HUES6 (cell line): ENCODE data around the gene RGS2.
A peak's percentile ranks its signal among the peaks of the same experiment; 100 is the strongest.

Experiments
- H3K27ac ChIP-seq: 2 replicates; pipeline ENCODE4 v1.7.0; 2013; ENCODE audit warnings: low read depth, mild to moderate bottlenecking, low read length, inconsistent platforms
- H3K27me3 ChIP-seq: 2 replicates; pipeline ENCODE4 v1.6.1; 2013; ENCODE audit warnings: low read length; ENCODE audit not compliant: control insufficient read depth, insufficient read depth
- H3K36me3 ChIP-seq: 2 replicates; pipeline ENCODE4 v1.6.1; 2013; ENCODE audit warnings: low read length; ENCODE audit not compliant: control insufficient read depth, insufficient read depth
- H3K4me1 ChIP-seq: 2 replicates; pipeline ENCODE4 v1.6.1; 2013; ENCODE audit warnings: low read length; ENCODE audit not compliant: control insufficient read depth, insufficient read depth
- H3K4me3 ChIP-seq: 2 replicates; pipeline ENCODE4 v1.5.1; 2013; ENCODE audit warnings: low read depth, low read length
- H3K9ac ChIP-seq: one replicate; pipeline ENCODE4 v1.6.1; 2013; ENCODE audit warnings: mild to moderate bottlenecking, low read length
- H3K9me3 ChIP-seq: 2 replicates; pipeline ENCODE4 v1.6.1; 2013; ENCODE audit warnings: low read depth, low read length; ENCODE audit not compliant: control insufficient read depth, insufficient read depth

Gene RGS2, protein sequence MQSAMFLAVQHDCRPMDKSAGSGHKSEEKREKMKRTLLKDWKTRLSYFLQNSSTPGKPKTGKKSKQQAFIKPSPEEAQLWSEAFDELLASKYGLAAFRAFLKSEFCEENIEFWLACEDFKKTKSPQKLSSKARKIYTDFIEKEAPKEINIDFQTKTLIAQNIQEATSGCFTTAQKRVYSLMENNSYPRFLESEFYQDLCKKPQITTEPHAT

DNA sequence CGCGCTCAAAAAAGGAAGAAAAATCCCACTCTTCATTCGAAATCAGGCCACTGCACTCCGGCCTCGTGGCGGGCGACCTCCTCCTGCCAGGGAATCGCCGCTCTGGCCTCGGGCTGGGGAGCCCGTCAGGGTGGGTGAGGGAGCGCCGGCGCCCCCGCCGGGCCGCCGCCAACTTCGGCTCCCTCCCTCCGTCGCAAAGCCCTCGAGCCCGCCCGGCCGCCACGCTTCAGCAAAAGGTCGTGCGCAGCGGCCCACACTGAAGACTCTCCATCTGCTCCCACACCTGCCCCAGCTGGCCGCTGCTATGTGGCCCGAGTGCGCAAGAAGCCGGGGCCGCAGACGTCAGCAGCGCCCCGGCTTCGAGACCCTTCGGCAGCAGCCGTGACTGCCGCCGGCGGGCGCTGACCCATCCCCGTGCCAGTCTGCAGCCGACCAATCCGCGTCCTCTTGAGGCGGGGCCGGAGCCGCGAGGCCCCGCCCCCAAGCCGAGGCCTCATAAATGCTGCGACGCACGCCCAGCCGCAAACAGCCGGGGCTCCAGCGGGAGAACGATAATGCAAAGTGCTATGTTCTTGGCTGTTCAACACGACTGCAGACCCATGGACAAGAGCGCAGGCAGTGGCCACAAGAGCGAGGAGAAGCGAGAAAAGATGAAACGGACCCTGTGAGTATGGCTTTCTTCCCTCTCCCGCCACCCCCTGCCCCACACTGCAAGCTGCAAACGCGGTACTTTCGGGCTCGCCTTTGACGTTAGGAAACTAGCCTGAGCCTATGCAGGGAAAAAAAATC lies at the start of gene RGS2:
TSS of gene RGS2 (plus strand) at position 522 of the 789 bp plus-strand sequence. CDS start at position 555, 33 bp downstream.
- peak within 1 kb of the TSS; percentile 22; the same call in 1 of the 2 replicates for H3K27ac ChIP-seq
- peak within 1 kb of the TSS; percentile 83 for H3K4me3 ChIP-seq
- peaks cover 8% of the 10 kb centered on the region; the same call in 1 of the 2 replicates for H3K27me3 ChIP-seq
- H3K9ac ChIP-seq, result peak within 1 kb of the TSS; percentile 87
- H3K4me1 ChIP-seq, result peaks cover 24% of the 10 kb centered on the region
- H3K36me3 ChIP-seq, result peaks cover 22% of the 10 kb centered on the region
- no peaks in the 10 kb centered on the region for H3K9me3 ChIP-seq

DNA sequence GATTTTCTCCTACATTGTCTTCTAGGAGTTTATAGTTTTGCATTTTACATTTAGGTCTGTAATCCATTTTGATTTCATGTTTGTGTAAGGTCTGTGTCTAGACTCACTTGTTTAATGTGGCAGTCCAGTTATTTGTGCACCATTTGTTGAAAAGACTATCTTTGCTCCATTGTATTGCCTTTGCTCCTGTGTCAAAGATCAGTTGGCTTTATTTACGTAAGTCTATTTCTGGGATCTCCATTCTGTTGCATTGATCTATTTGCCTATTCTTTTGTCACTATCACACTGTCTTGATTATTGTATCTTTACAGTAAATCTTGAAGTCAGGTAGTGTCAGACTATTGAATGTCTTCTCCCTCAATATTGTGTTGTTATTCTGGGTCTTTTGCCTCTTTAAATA lies 49.7 kb upstream of the RGS2 start:
- H3K27ac ChIP-seq, result no peak overlapping the region
- no peak overlapping the region for H3K4me3 ChIP-seq
- H3K4me1 ChIP-seq, result no peaks in the 10 kb centered on the region
- no peaks in the 10 kb centered on the region for H3K27me3 ChIP-seq
- H3K9ac ChIP-seq, result no peak overlapping the region
- no peaks in the 10 kb centered on the region for H3K36me3 ChIP-seq
- no peaks in the 10 kb centered on the region; the same call in 1 of the 2 replicates for H3K9me3 ChIP-seq

DNA sequence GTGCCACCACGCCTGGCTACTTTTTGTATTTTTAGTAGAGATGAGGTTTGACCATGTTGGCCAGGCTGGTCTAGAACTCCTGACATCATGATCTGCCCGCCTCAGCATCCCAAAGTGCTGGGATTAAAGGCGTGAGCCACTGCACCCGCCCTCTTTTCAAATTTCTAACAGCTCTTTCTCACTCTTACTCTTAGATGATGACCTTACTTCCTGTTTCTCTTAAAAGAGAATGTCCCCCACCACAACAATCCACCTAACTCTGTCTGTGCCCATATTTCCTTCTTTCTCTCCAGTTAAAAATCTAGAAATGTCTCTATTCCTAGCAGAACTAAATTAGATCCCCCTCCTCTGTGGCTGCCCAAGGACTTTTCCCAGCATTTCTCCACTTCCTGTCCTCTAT lies 46.6 kb upstream of the RGS2 start:
- H3K9me3 ChIP-seq, result no peaks in the 10 kb centered on the region; the same call in 1 of the 2 replicates
- H3K27ac ChIP-seq, result no peak overlapping the region
- H3K4me3 ChIP-seq, result no peak overlapping the region
- H3K4me1 ChIP-seq, result no peaks in the 10 kb centered on the region
- no peaks in the 10 kb centered on the region for H3K36me3 ChIP-seq
- no peak overlapping the region for H3K9ac ChIP-seq
- H3K27me3 ChIP-seq, result no peaks in the 10 kb centered on the region

DNA sequence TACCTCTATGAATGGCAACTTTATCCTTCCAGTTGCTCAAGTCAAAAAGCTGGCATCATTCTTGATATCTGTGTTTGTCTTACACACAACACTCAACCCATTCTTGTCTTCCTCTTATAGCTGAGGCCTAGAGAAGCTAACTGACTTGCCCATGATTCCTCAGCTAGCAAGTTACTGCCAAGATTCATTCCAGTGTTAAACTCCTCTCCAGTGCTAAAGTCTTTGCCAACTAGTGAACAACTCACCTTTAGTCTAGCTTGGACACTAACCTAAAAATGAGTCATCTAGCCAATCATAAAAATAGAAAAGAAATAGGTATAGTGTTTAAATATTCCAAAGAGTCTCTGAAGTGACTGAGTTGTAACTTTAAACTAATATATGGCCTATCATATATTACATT lies 45.6 kb upstream of the RGS2 start:
- Histone ChIP-seq H3K4me3 (no peak overlapping the region), H3K27me3 (no peaks in the 10 kb centered on the region), H3K27ac (no peak overlapping the region), H3K9ac (no peak overlapping the region), H3K36me3 (no peaks in the 10 kb centered on the region), H3K9me3 (no peaks in the 10 kb centered on the region; the same call in 1 of the 2 replicates), H3K4me1 (no peaks in the 10 kb centered on the region)

DNA sequence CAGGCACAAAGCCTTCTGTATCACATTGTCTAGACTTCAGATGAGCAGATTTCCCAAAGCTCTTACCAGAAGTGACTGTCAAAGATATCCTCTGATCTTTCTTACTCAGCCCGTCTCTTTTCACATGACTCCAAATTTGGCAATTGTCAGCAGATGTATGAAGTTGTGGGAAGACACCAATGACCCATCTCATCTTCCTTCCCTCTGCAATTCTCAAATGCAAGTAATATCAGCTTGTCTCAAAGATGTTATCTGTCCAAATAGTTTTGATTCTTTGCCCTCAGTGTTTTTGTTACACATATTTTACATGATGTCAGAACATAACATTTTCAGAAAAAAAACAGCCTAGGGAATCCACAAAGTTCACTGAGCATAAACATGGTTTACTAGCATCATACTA lies 45.1 kb upstream of the RGS2 start:
- Histone ChIP-seq H3K36me3 (no peaks in the 10 kb centered on the region), H3K4me3 (no peak overlapping the region), H3K4me1 (no peaks in the 10 kb centered on the region), H3K27ac (no peak overlapping the region), H3K9me3 (no peaks in the 10 kb centered on the region), H3K9ac (no peak overlapping the region), H3K27me3 (no peaks in the 10 kb centered on the region)

DNA sequence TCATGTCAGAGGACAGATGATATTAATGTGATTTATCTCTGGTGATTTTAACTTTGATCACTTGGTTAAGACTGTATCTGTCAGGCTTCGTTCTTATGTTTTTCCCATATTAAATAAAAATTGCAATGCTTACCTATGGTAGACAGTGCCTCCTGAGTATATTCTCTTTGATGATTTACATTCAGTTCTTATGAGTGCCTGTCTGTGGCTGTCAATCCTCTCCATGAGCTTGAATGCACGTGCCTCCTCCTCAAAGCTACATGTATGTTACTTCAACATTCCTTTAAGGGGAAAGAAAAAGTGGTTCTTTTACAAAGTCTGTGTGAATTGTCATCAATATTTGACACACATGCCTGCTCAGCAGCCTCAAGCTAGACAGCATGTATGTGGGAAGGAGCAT lies 44.2 kb upstream of the RGS2 start:
- Histone ChIP-seq H3K27ac (no peak overlapping the region), H3K9me3 (no peaks in the 10 kb centered on the region), H3K27me3 (no peaks in the 10 kb centered on the region), H3K4me1 (no peaks in the 10 kb centered on the region), H3K9ac (no peak overlapping the region), H3K36me3 (no peaks in the 10 kb centered on the region), H3K4me3 (no peak overlapping the region)

DNA sequence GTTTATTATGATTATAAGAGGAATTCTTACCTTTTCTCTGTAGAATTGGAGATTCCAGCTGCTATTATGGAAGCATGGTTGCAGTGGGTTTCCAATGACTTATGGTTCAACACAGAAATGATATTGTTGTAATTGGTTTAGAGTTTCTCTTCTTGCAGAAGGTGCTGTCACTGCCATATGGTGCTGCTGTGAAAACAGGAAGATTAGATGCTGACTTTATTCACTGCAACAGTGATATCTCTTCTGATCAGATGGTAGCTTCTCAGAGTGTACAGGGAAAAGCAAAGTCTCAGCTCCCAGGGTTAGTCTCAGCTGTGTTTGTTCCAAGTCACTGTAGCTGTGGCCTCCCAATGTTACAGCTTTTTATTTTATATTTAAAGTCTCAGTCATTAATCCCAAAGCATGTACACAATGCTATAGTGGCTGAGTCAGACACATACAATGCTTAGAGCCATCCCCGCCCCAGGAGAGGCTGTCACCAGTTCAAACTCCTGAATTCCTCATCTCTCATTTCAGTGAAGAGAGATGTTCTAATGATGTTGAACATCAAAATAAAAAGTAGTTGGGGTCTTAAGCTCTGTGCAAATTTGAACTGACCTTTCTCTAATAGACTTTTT lies 42.7 kb upstream of the RGS2 start:
- Histone ChIP-seq H3K27ac (no peak overlapping the region), H3K27me3 (no peaks in the 10 kb centered on the region), H3K9me3 (no peaks in the 10 kb centered on the region), H3K36me3 (no peaks in the 10 kb centered on the region), H3K4me3 (no peak overlapping the region), H3K9ac (no peak overlapping the region), H3K4me1 (no peaks in the 10 kb centered on the region)

DNA sequence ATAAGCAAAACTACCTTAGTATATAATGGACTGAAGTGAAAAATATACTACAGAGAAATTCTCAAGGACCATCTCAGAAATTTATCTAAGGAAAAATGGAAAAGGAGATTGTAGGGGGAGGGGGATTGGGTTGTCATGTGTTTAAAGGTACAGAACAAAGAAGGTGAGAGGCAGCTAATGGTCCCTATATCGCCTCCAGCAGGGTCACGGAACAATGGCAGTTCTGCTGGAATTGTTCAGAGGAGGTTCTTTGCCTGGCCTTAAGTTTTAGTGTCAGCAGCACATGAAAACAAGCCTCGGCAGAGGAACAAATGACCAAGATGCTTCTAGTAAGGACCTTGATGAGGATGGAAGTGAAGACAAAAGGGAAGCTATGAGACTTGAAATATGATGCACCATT lies 42.0 kb upstream of the RGS2 start:
- H3K27ac ChIP-seq, result no peak overlapping the region
- H3K9ac ChIP-seq, result no peak overlapping the region
- no peak overlapping the region for H3K4me3 ChIP-seq
- H3K9me3 ChIP-seq, result no peaks in the 10 kb centered on the region
- no peaks in the 10 kb centered on the region for H3K4me1 ChIP-seq
- no peaks in the 10 kb centered on the region for H3K27me3 ChIP-seq
- H3K36me3 ChIP-seq, result no peaks in the 10 kb centered on the region

DNA sequence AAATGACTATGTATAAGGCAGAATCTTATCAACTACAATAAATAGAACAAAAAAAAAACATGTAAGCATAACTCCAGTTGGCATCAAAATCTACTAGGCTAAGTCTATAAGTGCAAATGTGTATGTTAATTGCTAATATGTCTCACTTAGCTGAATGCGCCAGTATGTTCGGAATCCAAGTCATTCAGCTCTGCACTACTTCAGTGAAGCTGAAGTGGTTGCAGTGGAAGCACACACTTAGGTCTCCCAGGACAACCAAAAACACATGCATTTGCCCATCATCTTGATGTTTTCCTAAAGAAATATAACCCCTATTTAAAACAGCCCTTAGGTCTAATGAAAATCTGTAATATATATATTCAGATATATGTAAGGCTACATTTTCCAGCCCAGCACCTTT lies 41.0 kb upstream of the RGS2 start:
- H3K27me3 ChIP-seq, result no peaks in the 10 kb centered on the region
- no peak overlapping the region for H3K27ac ChIP-seq
- no peaks in the 10 kb centered on the region for H3K36me3 ChIP-seq
- no peak overlapping the region for H3K4me3 ChIP-seq
- no peaks in the 10 kb centered on the region for H3K4me1 ChIP-seq
- no peak overlapping the region for H3K9ac ChIP-seq
- H3K9me3 ChIP-seq, result no peaks in the 10 kb centered on the region

DNA sequence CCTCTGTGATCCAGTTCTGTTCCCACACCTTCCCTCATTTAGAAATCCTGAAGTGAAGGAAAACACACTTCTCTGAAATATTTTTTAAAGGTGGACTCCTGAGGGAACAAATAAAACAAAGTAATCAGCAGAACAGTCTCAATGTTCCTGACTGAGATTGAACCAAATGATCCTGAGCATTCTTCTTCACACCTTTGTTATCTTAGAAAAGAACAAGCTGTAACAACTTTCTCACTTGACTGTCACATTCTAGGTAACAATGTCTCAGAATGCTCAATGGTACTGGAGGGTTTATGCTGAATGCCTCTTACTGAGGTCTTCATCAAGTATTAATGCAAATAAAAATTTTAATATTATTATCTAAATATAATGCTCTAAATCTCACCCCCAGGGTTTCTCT lies 40.4 kb upstream of the RGS2 start:
- Histone ChIP-seq H3K4me3 (no peak overlapping the region), H3K36me3 (no peaks in the 10 kb centered on the region), H3K27ac (no peak overlapping the region), H3K4me1 (no peaks in the 10 kb centered on the region), H3K9ac (no peak overlapping the region), H3K27me3 (no peaks in the 10 kb centered on the region), H3K9me3 (no peaks in the 10 kb centered on the region)

DNA sequence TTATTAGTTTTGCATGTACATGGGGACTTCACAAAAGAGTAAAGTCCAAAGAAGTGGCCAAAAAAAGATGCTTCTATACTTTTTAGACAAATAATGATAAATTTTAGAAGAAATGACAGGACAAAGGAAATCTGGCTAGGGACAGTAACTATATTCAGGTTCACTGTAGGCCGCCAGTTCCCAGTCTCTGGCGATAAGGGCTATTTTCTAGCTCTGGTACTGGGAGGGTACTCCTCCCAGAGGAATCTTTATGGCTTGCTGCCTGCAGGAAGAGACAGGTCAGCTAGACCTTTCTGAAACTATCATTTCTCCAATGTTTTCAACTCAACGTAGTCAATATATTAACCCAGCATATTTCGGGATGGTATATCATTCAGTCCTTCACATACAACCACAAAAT lies 37.5 kb upstream of the RGS2 start:
- no peak overlapping the region for H3K27ac ChIP-seq
- H3K4me3 ChIP-seq, result no peak overlapping the region
- no peaks in the 10 kb centered on the region for H3K36me3 ChIP-seq
- H3K4me1 ChIP-seq, result no peaks in the 10 kb centered on the region
- H3K9ac ChIP-seq, result no peak overlapping the region
- no peaks in the 10 kb centered on the region for H3K9me3 ChIP-seq
- H3K27me3 ChIP-seq, result no peaks in the 10 kb centered on the region
